ENCODE measurements around the gene RFTN1.

DNA sequence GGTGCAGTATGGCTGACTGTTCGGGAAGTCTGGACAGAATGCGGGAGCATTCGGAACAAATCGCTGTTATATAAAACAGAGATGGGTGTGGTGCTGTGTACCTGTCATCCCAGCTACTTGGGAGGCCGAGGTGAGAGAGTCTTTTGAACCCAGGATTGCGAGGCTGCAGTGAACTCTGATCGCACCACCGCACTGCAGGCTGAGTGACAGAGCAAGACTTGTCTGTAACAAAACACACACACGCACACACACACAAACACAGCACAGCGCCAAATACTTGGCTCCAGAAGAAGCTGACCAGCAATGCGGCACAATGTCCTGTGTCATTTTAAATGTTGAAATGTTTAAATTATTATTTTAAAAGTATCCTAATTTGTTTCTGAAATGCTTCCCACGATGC, 12.6 kb downstream of the RFTN1 start:
- TF ChIP-seq POLR2A (IDR thresholded peaks at IDR 0.05): no peak
- TF ChIP-seq, protein P1, sequence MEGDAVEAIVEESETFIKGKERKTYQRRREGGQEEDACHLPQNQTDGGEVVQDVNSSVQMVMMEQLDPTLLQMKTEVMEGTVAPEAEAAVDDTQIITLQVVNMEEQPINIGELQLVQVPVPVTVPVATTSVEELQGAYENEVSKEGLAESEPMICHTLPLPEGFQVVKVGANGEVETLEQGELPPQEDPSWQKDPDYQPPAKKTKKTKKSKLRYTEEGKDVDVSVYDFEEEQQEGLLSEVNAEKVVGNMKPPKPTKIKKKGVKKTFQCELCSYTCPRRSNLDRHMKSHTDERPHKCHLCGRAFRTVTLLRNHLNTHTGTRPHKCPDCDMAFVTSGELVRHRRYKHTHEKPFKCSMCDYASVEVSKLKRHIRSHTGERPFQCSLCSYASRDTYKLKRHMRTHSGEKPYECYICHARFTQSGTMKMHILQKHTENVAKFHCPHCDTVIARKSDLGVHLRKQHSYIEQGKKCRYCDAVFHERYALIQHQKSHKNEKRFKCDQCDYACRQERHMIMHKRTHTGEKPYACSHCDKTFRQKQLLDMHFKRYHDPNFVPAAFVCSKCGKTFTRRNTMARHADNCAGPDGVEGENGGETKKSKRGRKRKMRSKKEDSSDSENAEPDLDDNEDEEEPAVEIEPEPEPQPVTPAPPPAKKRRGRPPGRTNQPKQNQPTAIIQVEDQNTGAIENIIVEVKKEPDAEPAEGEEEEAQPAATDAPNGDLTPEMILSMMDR (IDR thresholded peaks at IDR 0.05): no peak
